Measurements from ENCODE around the gene TIE1.

DNA sequence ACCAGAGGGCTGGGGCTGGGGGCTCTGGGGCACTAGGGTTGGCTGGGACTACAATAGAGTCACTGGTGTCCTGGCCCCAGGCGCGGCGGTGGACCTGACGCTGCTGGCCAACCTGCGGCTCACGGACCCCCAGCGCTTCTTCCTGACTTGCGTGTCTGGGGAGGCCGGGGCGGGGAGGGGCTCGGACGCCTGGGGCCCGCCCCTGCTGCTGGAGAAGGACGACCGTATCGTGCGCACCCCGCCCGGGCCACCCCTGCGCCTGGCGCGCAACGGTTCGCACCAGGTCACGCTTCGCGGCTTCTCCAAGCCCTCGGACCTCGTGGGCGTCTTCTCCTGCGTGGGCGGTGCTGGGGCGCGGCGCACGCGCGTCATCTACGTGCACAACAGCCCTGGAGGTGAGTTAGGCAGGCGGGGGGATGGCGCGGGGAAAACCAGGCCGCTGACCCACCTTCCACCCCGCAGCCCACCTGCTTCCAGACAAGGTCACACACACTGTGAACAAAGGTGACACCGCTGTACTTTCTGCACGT is 4.1 kb downstream of the TIE1 start:
- TF ChIP-seq, protein P1, sequence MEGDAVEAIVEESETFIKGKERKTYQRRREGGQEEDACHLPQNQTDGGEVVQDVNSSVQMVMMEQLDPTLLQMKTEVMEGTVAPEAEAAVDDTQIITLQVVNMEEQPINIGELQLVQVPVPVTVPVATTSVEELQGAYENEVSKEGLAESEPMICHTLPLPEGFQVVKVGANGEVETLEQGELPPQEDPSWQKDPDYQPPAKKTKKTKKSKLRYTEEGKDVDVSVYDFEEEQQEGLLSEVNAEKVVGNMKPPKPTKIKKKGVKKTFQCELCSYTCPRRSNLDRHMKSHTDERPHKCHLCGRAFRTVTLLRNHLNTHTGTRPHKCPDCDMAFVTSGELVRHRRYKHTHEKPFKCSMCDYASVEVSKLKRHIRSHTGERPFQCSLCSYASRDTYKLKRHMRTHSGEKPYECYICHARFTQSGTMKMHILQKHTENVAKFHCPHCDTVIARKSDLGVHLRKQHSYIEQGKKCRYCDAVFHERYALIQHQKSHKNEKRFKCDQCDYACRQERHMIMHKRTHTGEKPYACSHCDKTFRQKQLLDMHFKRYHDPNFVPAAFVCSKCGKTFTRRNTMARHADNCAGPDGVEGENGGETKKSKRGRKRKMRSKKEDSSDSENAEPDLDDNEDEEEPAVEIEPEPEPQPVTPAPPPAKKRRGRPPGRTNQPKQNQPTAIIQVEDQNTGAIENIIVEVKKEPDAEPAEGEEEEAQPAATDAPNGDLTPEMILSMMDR (IDR thresholded peaks at IDR 0.05 in 4 of 5, conservative IDR thresholded peaks at IDR 0.05 in 1 of 5): no peak
- no peak for TF ChIP-seq POLR2A (IDR thresholded peaks at IDR 0.05)
